ENCODE results near the gene YTHDF1.
"Not testable (repeated sequence)": the region's sequence is repeated elsewhere in the genome, so short reads cannot be mapped to it uniquely, and the experiment has no call there.

The YTHDF1 gene

GRCh38 chr20:63169681-63170080 lies 46.2 kb downstream of the YTHDF1 start:
- DNase-seq: no peak

- no peak for DNase-seq
Measured at GRCh38 chr20:63168861-63169260, 47.1 kb downstream of the YTHDF1 start.

- DNase-seq: no peak
Measured at GRCh38 chr20:63167918-63168520, 47.9 kb downstream of the YTHDF1 start.

- DNase-seq: no peak
Measured at GRCh38 chr20:63167026-63167917, 48.7 kb downstream of the YTHDF1 start.

- DNase-seq: no peak
Measured at GRCh38 chr20:63166193-63167020, 49.5 kb downstream of the YTHDF1 start.

GRCh38 chr20:63165356-63166192 lies 50.4 kb downstream of the YTHDF1 start:
- DNase-seq: no peak

GRCh38 chr20:63164484-63165355 lies 51.2 kb downstream of the YTHDF1 start:
- no peak for DNase-seq

- no peak for DNase-seq
Measured at GRCh38 chr20:63163596-63164483, 52.1 kb downstream of the YTHDF1 start.

GRCh38 chr20:63163171-63163570 lies 52.8 kb downstream of the YTHDF1 start:
- DNase-seq: no peak

GRCh38 chr20:63162206-63162795 lies 53.6 kb downstream of the YTHDF1 start:
- DNase-seq: no peak

GRCh38 chr20:63161176-63161651 lies 54.7 kb downstream of the YTHDF1 start:
- no peak for DNase-seq

- no peak for DNase-seq
Measured at GRCh38 chr20:63160641-63161175, 55.2 kb downstream of the YTHDF1 start.

- DNase-seq: no peak
Measured at GRCh38 chr20:63159826-63160640, 55.9 kb downstream of the YTHDF1 start.

GRCh38 chr20:63159251-63159650 lies 56.7 kb downstream of the YTHDF1 start:
- DNase-seq: not testable (repeated sequence)

- DNase-seq: no peak
Measured at GRCh38 chr20:63158845-63159244, 57.1 kb downstream of the YTHDF1 start.

GRCh38 chr20:63158352-63158751 lies 57.6 kb downstream of the YTHDF1 start:
- no peak for DNase-seq

- DNase-seq: not testable (repeated sequence)
Measured at GRCh38 chr20:63157431-63157830, 58.5 kb downstream of the YTHDF1 start.

- DNase-seq: no peak
Measured at GRCh38 chr20:63156221-63156671, 59.7 kb downstream of the YTHDF1 start.

All from right kidney (tissue), 1 donor.